Tibial artery (tissue), 4 donors: ENCODE measurements around the gene TEDC1.

Experiments used
- DNase-seq, 2 donors: peaks; one replicate each; pipeline ENCODE4 v3.0.0-alpha.2; 2019
- H3K27ac ChIP-seq, 2 donors: fragments of 200-600 bp; sonication (generic) in 1 of 2; 1 replicate in 1 of 2; 2 replicates in 1 of 2; pipeline ENCODE4 v1.5.1; 2018 to 2019; ENCODE audit warnings: mild to moderate bottlenecking in 1 of 2
- H3K27me3 ChIP-seq, 2 donors: fragments of 200-600 bp; sonication (generic) in 1 of 2; one replicate each; pipeline versions ENCODE4 v1.5.1 to v1.6.0; 2016 to 2019
- H3K36me3 ChIP-seq, 3 donors: fragments of 200-600 bp; sonication (generic) in 2 of 3; one replicate each; pipeline ENCODE4 v1.5.1; 2016 to 2019; ENCODE audit warnings: mild to moderate bottlenecking in 2 of 3
- H3K4me1 ChIP-seq, 4 donors: fragments of 200-600 bp; sonication (generic) in 2 of 4; 1 replicate in 3 of 4; 2 replicates in 1 of 4; pipeline ENCODE4 v1.5.1; 2016 to 2019
- H3K4me3 ChIP-seq, 2 donors: fragments of 200-600 bp; sonication (generic) in 1 of 2; 1 replicate in 1 of 2; 2 replicates in 1 of 2; pipeline ENCODE4 v1.5.1; 2018 to 2019; ENCODE audit warnings: mild to moderate bottlenecking in 2 of 2
- H3K9me3 ChIP-seq, 3 donors: fragments of 200-600 bp; sonication (generic) in 1 of 3; one replicate each; pipeline ENCODE4 v1.5.1; 2016 to 2019
- intact Hi-C: fragments of 100-400 bp; cut with DNase I; formaldehyde crosslinking; loops from one replicate; pipeline ENCODE4 v1.15.0; 2023; ENCODE audit warnings: low total_unique reads
- TF ChIP-seq, protein P1 (sequence below), 2 experiments: fragments of 200-600 bp in 1 of 2; fragments of 450-650 bp in 1 of 2; IDR thresholded peaks; one replicate each; pipeline ENCODE4 v1.5.1; 2017 to 2019; ENCODE audit warnings: antibody characterized with exemption in 2 of 2, mild to moderate bottlenecking in 1 of 2, moderate library complexity in 1 of 2

TEDC1 gene

DNA sequence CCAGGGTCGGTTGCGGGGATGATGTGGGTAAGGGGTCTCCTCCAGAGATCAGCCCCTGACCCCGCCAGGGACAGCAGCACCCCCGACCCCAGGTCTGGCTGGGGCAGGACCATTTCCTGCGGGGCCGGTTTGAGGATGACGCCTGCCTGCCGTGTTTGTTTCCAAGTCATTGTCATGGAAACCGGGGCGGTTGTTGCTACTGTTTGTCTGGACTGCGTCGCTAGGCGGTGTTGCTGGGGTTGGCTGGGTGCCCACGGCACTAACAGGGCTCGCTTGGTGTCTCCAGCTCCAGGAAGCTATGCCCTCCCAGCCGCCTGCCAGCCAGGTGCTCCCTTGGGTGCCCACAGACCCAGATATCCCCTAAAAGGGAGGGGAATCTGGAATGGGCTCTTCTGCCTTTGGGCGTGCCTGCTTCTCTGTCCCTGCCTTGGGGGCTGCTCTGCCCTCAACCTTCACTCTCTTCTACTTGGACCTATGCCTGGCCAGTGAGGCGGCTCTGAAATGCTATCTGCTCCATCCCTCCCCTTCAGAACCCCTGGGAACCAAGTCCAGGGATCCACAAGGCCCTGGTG lies 9.1 kb upstream of the TEDC1 start:
- Histone ChIP-seq H3K4me1 (peaks cover 29 to 96% (median 91%) of the 10 kb centered on the region in 4 donors), H3K9me3 (no peaks in the 10 kb centered on the region), H3K36me3 (peaks cover 6 to 23% (median 14%) of the 10 kb centered on the region in 3 donors), H3K27ac (peak overlapping the region; percentile 97 to 98), H3K27me3 (no peaks in the 10 kb centered on the region), H3K4me3 (peak overlapping the region; percentile 43 to 50)
- peak; percentile 97 to 98 for DNase-seq
- TF ChIP-seq, protein P1, sequence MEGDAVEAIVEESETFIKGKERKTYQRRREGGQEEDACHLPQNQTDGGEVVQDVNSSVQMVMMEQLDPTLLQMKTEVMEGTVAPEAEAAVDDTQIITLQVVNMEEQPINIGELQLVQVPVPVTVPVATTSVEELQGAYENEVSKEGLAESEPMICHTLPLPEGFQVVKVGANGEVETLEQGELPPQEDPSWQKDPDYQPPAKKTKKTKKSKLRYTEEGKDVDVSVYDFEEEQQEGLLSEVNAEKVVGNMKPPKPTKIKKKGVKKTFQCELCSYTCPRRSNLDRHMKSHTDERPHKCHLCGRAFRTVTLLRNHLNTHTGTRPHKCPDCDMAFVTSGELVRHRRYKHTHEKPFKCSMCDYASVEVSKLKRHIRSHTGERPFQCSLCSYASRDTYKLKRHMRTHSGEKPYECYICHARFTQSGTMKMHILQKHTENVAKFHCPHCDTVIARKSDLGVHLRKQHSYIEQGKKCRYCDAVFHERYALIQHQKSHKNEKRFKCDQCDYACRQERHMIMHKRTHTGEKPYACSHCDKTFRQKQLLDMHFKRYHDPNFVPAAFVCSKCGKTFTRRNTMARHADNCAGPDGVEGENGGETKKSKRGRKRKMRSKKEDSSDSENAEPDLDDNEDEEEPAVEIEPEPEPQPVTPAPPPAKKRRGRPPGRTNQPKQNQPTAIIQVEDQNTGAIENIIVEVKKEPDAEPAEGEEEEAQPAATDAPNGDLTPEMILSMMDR (IDR thresholded peaks at IDR 0.05), result peak in 1 of 2 experiments; percentile 14
- intact Hi-C loops, result no loop called here

DNA sequence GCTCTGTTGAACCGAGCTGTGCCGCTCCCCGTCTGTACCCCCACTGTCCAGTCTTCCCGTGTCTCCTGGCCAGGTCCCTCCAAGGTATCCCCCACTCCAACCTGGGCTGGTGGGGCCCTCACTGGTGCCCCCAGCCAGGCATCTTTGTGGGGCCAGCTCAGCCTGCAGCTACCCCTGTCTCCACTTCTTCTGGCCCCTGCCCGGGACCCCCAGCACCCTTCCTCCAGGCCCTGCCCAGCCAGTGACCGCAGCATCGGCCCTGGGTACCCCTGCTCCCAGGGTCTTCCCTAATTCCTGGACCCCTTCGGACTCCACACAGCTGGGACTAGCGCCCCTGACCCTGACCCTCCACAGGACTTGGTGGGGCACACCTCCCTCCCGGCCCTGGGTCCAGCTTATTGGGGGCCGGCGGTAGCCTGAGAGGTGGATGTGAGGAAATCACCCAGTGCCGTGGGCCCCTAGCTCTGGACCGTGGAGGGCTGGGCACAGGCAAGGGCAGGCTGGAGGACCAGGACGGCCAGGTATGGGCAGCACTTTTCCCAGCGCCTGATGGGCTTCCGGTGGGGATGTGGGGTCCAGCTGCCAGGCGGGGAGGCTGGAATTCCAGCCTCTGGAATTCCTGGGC lies 8.4 kb upstream of the TEDC1 start:
- H3K27me3 ChIP-seq, result no peaks in the 10 kb centered on the region
- TF ChIP-seq, protein P1 (IDR thresholded peaks at IDR 0.05), result no peak
- peak overlapping the region in 1 of 2 donors; percentile 43 for H3K4me3 ChIP-seq
- H3K36me3 ChIP-seq, result peaks cover 6 to 23% (median 14%) of the 10 kb centered on the region in 3 donors
- peaks cover 29 to 96% (median 89%) of the 10 kb centered on the region in 4 donors for H3K4me1 ChIP-seq
- intact Hi-C loops, result no loop called here
- H3K9me3 ChIP-seq, result no peaks in the 10 kb centered on the region
- peak overlapping the region; percentile 97 to 98 for H3K27ac ChIP-seq
- DNase-seq, result no peak

DNA sequence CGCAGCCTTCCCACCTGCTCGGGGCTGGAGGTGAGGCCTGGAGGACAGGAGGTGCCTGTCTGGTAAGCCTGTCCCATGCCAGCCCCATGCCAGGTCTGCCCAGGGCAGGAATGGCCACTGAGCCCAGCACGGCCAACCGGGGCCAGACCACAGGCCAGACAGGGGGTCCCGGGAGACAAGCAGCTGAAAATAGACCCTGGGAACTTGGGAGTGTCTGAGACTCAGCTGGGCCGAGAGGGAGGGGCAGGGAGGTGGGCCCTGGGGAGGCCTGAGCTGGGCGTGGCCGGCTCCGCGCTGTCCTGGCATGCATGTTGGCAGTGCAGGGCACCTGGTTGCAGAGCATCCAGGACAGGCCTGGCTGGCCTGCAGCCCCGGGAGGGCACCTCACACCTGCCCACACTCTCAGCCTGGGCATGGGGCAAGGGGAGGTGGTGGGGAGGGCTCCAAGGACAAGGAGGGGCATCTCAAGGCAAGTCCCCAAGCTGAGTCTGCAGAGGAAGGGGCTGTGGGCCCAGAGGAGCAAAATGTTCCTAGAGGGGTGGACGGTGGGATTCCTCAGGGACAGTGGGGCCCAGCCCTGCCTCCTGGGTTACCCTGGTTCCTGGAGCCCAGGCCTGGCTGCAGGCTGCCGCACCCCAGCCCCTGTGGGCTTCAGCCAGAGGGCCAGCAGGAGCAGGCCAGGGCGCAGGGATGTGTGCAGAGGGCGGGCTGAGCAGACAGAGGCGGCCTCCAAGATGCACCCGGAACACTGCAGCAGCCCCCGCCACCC lies 7.6 kb upstream of the TEDC1 start:
- DNase-seq, result peak; percentile 55 to 95
- Histone ChIP-seq H3K4me1 (peaks cover 29 to 98% (median 90%) of the 10 kb centered on the region in 4 donors), H3K4me3 (no peak overlapping the region)

DNA sequence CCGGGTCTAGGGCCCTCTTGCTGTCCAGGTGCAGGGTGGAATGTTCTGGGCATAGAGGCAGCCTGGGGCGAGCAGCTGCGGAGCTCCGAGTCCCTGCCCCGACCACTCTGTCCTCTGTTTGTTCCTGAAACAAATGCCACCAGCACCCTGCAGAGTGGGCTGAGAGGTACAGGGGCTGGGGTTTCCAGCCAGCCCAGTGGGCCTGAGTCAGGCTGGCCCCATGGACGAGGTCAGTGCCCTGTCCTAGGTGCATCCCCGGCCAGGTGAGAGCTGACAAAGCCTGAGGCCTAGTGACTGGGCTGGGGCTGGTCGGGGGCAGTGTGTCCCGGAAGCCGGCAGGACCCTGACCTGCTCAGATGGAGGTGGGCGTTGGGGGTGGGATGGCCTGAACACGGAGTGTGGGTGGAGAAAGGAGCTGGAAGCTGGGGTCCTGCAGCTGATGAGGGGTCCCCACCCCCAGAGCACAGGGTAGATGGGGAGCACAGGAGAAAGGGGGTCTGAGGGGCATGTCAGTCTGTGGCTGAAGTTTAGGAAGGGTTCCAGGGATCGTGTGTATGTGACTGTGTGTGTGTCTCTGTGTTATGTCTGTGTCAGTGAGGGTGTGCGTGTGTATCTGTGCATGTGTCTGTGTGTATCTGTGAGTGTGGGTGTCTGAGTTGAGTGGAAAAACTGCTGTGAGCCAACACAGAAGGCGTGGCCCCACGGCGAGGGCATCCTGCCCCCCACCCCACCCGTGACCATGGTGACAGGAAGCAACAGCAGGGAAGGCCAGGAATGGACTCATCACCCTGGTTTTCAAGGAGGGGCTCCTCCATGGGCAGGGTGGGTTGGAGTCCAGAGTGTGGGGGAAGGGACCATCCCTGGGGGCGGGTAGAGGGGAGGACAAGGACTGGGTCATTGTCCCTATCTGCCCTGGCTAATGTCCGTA lies 6.7 kb upstream of the TEDC1 start:
- Histone ChIP-seq H3K9me3 (no peaks in the 10 kb centered on the region), H3K4me3 (no peak overlapping the region), H3K27me3 (no peaks in the 10 kb centered on the region), H3K4me1 (peaks cover 29 to 100% (median 93%) of the 10 kb centered on the region in 4 donors), H3K27ac (peak overlapping the region; percentile 97 to 98), H3K36me3 (peaks cover 3 to 8% (median 4%) of the 10 kb centered on the region in 3 donors)
- intact Hi-C loops, result no loop called here
- DNase-seq, result peak; percentile 66 to 88
- TF ChIP-seq, protein P1 (IDR thresholded peaks at IDR 0.05), result no peak

More for the DNA sequence above, 7.6 kb upstream of the TEDC1 start:
- H3K27ac ChIP-seq, result peak overlapping the region; percentile 97 to 98
- H3K36me3 ChIP-seq, result peaks cover 6 to 17% (median 10%) of the 10 kb centered on the region in 3 donors
- TF ChIP-seq, protein P1 (IDR thresholded peaks at IDR 0.05), result no peak
- intact Hi-C loops, result no loop called here
- no peaks in the 10 kb centered on the region for H3K9me3 ChIP-seq
- no peaks in the 10 kb centered on the region for H3K27me3 ChIP-seq

DNA sequence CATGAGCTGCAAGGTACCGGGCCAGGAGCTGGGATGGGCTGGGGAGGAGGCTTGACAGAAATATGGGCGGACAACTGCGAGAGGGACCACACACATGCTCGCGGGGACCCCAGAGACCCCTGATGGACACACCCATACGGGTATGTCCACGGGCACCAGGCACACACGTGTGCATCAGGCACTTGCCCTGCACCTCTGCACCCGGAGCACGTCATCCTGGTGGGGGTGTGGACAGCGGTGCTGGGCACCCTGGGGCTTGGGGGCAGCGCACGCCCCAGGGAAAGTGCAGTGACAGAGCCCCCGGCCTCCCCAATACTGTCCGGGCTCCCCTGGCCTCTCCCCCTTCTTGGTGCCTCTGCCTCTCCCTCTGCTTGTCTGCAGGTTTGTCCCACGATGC lies 6.1 kb upstream of the TEDC1 start:
- peak overlapping the region; percentile 97 to 98 for H3K27ac ChIP-seq
- H3K4me3 ChIP-seq, result no peak overlapping the region
- no peak for DNase-seq
- H3K36me3 ChIP-seq, result peaks cover 0 to 1% (median 0%) of the 10 kb centered on the region in 3 donors
- no peaks in the 10 kb centered on the region for H3K27me3 ChIP-seq
- H3K4me1 ChIP-seq, result peaks cover 29 to 100% (median 93%) of the 10 kb centered on the region in 4 donors
- TF ChIP-seq, protein P1 (IDR thresholded peaks at IDR 0.05), result no peak
- no peaks in the 10 kb centered on the region for H3K9me3 ChIP-seq
- intact Hi-C loops, result no loop called here
